Measurements from ENCODE around the gene TAT.
"Not testable (repeated sequence)": the region's sequence is repeated elsewhere in the genome, so short reads cannot be mapped to it uniquely, and the experiment has no call there.

Gene TAT

DNA sequence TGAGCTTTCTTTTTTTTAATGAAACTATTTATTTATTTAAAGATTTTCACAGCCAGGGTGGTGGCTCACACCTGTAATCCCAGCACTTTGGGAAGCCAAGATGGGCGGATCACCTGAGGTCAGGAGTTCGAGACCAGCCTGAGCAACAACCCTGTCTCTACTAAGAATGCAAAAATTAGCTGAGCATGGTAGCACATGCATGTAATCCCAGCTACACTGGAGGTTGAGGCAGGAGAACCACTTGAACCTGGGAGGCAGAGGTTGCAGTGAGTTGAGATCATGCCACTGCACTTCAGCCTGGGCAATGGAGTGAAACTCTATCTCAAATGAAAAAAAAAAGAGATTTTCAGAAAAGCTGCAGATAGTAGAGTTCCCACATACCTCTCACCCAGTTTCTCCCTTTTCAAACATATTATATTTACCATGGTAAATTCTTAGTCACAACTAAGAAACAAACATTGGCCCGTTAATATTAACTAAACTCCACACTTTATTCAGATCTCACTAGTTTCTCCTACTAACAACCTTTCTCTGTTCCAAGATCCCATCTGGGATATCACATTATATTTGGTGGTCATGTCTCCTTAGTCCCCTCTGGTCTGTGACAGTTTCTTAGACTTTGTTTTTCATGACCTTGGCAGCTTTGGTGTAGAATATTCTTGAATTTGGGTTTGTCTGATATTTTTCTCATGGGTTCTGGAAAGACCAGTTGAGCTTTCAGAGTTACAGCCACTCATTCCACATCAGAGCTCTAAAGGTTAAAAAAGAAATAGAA, 7.8 kb upstream of the TAT start:
- no peak for DNase-seq

DNA sequence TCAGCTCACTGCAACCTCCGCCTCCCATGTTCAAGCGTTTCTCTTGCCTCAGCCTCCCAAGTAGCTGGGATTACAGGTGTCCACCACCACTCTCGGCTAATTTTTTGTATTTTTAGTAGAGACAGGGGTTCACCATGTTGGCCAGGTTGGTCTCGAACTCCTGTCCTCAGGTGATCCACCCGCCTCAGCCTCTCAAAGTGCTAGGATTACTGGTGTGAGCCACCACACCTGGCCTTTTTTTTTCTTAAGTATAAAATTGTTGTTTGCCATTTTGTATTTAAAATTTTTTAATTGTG, 5.6 kb upstream of the TAT start:
- not testable (repeated sequence) for DNase-seq

DNA sequence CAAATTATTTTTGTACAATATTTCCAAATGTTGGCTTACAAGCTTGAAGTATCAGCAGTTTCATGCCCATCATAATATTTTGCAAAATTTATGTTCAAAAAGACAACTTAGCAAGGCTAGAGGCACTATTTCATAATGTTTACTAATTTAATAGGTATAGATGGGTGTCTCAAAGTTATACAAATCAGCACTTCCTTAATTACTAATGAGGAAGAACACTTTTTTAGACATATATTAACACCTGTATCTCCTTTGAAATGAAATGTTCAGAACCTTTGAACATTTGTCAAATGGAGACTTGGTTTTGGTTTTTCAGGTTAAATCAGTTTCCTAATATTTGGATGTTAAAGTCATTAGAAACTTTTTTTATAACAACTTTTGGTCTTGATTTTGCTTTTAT, 2.2 kb downstream of the TAT start:
- DNase-seq: no peak

DNA sequence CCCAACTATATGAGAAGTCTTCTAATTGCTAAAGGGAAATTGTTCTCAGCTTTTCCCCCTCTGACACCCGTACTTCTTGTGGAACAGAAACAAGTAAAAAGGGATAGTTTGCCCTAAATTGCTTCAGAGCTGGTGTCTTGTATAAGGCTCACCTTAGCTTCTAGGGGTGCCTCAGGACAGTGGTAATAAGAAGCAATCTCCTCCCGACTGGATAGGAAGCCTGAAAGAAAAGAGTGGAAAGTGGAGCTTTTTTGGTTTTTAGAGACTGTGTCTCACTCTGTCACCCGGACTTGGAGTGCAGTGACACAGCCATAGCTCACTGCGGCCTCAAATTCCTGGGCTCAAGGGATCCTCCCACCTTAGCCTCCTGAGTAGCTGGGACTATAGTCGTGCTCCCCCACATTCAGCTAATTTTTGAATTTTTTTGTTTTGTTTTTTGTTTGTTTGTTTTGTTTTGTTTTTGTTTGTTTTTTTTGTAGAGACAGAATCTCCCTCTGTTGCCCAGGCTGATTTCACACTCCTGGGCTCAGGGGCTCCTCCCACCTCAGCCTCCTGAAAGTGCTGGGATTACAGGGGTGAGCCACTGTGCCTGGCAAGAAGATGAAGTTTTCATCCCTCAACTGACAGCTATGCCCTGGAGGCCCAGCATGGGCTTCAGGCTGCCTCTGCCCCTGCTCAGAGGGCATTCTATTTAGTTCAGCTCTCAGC, 3.4 kb downstream of the TAT start:
- DNase-seq: no peak

GRCh38 chr16:71572497-71573116, 4.3 kb downstream of the TAT start:
- no peak for DNase-seq

- no peak for DNase-seq
Measured at GRCh38 chr16:71570144-71570543, 6.7 kb downstream of the TAT start.

GRCh38 chr16:71569621-71570020, 7.3 kb downstream of the TAT start:
- no peak for DNase-seq

- no peak for DNase-seq
Measured at GRCh38 chr16:71568551-71568950, 8.3 kb downstream of the TAT start.

DNA sequence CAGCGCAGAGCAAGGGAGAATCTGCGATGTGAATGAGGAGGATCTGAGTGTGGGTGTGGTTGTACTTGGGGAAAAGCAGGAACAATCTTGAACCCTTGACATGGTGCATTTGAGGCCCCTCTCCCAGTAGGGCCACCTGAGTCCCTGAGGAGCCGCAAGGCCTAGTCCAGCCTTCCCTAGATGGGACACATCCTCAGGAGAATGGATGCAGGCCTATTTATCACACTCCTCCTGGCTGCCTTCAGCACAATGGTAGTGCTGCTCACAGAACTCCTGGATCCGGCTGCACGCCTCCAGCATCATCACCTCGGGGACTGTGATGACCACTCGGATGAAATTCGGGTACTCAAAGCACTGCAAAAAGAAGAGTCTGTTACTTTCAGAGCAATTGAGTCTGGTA, 9.0 kb downstream of the TAT start:
- no peak for DNase-seq

- no peak for DNase-seq
Measured at GRCh38 chr16:71565812-71566700, 10.8 kb downstream of the TAT start.

- no peak for DNase-seq
Measured at GRCh38 chr16:71564335-71564967, 12.4 kb downstream of the TAT start.

- no peak for DNase-seq
Measured at GRCh38 chr16:71562552-71562951, 14.3 kb downstream of the TAT start.

DNA sequence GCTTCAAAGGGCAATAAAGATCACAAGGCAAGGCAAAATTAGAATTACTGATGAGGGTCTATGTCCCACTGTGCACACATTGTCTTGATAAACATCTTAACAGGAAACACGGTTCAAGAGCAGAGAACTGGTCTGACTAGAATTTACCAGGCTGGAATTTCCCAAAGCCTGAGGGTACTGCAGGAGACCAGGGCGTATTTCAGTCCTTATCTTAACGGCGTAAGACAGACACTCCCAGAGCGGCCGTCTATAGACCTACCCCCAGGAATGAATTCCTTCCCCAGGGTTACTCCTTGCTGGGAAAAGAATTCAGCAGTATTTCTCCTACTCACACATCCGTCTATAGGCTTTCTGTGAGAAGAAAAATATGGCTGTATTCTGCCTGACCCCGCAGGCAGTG, 15.0 kb downstream of the TAT start:
- DNase-seq: not testable (repeated sequence)

- DNase-seq: no peak
Measured at GRCh38 chr16:71559855-71560254, 17.0 kb downstream of the TAT start.

DNA sequence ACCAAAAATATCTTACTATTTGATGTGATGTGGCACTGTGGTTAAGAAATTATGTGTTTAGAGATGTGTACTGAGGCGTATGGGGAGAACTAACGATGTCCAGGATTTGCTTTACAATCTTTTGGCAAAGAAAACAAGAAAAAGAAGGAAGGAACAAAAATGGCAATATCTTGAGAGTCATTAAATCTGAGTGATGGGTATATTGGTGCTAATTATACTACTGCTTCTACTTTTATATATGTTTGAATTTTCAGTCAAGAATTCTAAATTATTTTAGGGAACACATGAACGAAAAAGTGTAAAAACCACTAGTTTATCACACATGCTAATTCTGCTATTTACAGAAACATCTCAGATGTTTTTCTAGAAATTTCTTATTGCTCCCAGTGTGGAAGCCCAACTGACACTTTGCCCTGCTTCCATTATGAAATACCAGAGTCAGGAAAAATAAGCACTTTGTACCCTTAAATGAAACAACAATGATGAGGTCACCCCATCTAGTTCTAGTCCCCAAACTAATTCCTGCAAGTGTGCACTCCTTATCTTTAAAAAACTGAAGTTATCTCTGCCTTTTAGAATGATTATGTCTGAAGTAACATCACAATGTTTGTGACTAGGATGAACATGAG, 18.8 kb downstream of the TAT start:
- no peak for DNase-seq

DNA sequence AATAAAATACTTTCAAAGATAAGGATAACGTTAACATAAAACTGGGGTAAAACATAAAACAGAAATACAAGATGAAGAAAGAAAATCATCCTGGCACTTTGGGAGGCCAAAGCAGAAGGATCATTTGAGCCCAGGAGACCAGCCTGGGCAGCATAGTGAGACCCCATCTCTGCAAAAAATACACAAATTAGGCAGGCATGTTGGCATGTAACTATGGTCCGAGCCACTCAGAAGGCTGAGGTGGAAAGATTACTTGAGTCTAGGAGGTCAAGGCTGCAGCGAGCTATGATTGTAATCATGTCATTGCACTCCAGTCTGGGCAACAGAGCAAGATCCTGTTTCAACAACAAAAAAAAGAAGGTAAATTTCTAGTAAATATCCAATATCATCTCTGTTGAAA, 19.6 kb downstream of the TAT start:
- no peak for DNase-seq

- DNase-seq: no peak
Measured at GRCh38 chr16:71555230-71555891, 21.5 kb downstream of the TAT start.

- no peak for DNase-seq
Measured at GRCh38 chr16:71552698-71553503, 24.0 kb downstream of the TAT start.

GRCh38 chr16:71547168-71547567, 29.7 kb downstream of the TAT start:
- DNase-seq: no peak

DNA sequence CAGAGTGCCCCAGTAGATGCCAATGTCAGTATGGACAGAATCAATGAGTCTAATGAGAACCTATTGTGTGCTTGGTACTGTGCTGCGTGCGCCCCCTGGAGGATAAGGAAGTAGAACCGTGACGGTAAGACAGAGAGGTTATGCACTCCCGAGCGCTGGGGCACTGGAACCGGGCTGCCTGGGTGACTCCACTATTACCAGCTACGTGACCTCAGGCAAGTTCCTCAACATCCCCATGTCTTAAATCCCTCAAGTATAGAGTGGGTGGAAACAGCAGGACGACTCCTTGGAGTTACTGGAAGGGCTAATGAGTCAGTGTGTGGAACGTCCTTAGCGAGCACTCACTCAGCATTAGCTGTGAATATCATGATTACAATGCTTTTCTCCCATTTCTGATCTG, 34.5 kb downstream of the TAT start:
- DNase-seq: peak; percentile 24

DNA sequence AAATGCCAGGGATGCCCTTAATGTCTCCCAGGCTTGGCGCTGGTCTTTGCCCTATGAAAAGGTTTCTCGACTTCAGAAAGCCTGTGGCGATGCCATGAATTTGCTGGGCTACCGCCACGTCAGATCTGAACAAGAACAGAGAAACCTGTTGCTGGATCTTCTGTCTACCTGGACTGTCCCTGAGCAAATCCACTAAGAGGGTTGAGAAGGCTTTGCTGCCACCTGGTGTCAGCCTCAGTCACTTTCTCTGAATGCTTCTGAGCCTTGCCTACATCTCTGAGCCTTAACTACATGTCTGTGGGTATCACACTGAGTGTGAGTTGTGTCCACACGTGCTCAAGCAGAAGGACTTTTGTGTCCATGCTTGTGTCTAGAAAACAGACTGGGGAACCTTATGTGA, 39.2 kb downstream of the TAT start:
- no peak for DNase-seq
